ENCODE data around the gene RCN1. TPM values are rescaled to one million over a fixed set of nuclear protein-coding genes. Genes with fewer than 3 reads are reported as not detected.

RCN1 gene
- total and polyA plus RNA-seq, 4 donors, result 78.7 to 111 (median 84.6) TPM

DNA sequence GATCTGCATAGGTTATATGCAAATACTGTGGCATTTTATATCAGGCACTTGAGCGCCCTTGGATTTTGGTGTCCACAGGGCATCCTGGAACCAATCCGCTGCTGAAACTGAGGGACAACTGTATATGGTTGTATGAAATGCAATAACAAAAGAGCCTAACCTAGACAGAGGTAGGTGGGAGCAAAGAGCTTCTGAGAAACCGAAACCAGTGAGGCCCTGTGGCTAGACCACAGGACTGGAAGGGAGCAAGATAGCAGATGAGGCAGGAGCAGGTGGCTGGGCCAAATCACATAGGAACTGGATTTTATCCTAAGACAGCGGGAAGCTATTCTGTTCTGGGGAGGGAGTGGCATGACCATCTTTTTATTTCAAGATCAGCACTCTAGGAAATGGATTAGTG lies 30.1 kb downstream of the RCN1 start:
- Histone ChIP-seq H3K27ac (ENCODE audit: low read depth in 1 of 2, low read length in 1 of 2) (no peak overlapping the region), H3K4me3 (no peak overlapping the region), H3K4me1 (ENCODE audit: control insufficient read depth in 5 of 5, insufficient read depth in 5 of 5, low read length in 5 of 5) (no peaks in the 10 kb centered on the region), H3K36me3 (ENCODE audit: control insufficient read depth in 4 of 4, insufficient read depth in 4 of 4, low read length in 4 of 4) (no peaks in the 10 kb centered on the region), H3K27me3 (ENCODE audit: control insufficient read depth in 3 of 3, insufficient read depth in 3 of 3, low read length in 2 of 3) (no peaks in the 10 kb centered on the region), H3K9ac (ENCODE audit: insufficient read depth in 1 of 2, low read length in 2 of 2) (no peak overlapping the region), H3K9me3 (ENCODE audit: control insufficient read depth in 4 of 4, insufficient read depth in 3 of 4, low read length in 3 of 4) (no peaks in the 10 kb centered on the region)
- 90 to 93% methylated on average over 4 of the region's 4 CpGs for WGBS, 2 donors
- no peak for ATAC-seq (ENCODE audit: insufficient read depth, low FRiP score)
- TF ChIP-seq, protein P1, sequence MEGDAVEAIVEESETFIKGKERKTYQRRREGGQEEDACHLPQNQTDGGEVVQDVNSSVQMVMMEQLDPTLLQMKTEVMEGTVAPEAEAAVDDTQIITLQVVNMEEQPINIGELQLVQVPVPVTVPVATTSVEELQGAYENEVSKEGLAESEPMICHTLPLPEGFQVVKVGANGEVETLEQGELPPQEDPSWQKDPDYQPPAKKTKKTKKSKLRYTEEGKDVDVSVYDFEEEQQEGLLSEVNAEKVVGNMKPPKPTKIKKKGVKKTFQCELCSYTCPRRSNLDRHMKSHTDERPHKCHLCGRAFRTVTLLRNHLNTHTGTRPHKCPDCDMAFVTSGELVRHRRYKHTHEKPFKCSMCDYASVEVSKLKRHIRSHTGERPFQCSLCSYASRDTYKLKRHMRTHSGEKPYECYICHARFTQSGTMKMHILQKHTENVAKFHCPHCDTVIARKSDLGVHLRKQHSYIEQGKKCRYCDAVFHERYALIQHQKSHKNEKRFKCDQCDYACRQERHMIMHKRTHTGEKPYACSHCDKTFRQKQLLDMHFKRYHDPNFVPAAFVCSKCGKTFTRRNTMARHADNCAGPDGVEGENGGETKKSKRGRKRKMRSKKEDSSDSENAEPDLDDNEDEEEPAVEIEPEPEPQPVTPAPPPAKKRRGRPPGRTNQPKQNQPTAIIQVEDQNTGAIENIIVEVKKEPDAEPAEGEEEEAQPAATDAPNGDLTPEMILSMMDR (IDR thresholded peaks at IDR 0.05; ENCODE audit: control extremely low read depth, extremely low read depth), result no peak
- DNase-seq, result no peak

DNA sequence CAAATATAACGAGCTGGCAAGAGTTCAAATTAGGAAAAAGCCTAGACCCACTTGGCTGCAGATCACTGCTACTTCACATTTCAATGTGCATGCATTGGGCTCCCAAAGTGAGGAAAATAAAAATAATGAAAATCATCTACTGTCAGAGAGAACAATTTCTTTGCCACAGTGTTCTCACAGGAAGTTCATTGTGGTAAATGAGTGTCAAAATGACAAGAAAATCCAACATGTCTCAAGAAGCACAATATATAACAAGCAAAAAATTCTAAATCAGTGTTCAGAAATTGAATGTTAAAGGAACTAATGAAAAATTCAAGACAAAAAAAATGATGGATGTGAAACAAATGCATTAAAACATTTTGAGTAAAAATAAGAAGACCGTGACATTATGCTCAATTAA lies 31.3 kb downstream of the RCN1 start:
- Histone ChIP-seq H3K9ac (ENCODE audit: insufficient read depth in 1 of 2, low read length in 2 of 2) (no peak overlapping the region), H3K27me3 (ENCODE audit: control insufficient read depth in 3 of 3, insufficient read depth in 3 of 3, low read length in 2 of 3) (no peaks in the 10 kb centered on the region), H3K4me1 (ENCODE audit: control insufficient read depth in 5 of 5, insufficient read depth in 5 of 5, low read length in 5 of 5) (no peaks in the 10 kb centered on the region), H3K9me3 (ENCODE audit: control insufficient read depth in 4 of 4, insufficient read depth in 3 of 4, low read length in 3 of 4) (no peaks in the 10 kb centered on the region), H3K27ac (ENCODE audit: low read depth in 1 of 2, low read length in 1 of 2) (no peak overlapping the region), H3K4me3 (no peak overlapping the region), H3K36me3 (ENCODE audit: control insufficient read depth in 4 of 4, insufficient read depth in 4 of 4, low read length in 4 of 4) (no peaks in the 10 kb centered on the region)
- TF ChIP-seq, protein P1 (IDR thresholded peaks at IDR 0.05; ENCODE audit: control extremely low read depth, extremely low read depth), result no peak
- no peak for DNase-seq
- 83 to 84% methylated on average over 2 of the region's 2 CpGs for WGBS, 2 donors
- no peak for ATAC-seq (ENCODE audit: insufficient read depth, low FRiP score)

DNA sequence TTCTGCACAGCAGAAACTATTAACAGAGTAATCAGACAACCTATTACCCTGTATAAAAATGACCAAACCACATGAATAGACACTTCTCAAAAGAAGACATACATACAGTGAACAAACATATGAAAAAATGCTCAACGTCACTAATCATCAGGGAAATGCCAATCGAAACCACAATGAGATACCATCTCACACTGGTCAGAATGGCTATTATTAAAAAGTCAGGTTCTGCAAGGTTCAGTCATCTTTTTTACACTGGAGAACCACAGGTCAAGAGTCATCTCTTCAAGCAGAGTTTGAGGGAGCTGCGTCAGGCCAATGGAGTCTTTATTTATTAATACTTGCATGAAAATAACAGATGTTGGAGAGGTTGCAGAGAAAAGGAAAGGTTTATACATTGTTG lies 40.4 kb downstream of the RCN1 start:
- H3K4me3 ChIP-seq, result no peak overlapping the region
- TF ChIP-seq, protein P1 (IDR thresholded peaks at IDR 0.05; ENCODE audit: control extremely low read depth, extremely low read depth), result no peak
- no peaks in the 10 kb centered on the region for H3K36me3 ChIP-seq (ENCODE audit: control insufficient read depth in 4 of 4, insufficient read depth in 4 of 4, low read length in 4 of 4)
- no peak overlapping the region for H3K9ac ChIP-seq (ENCODE audit: insufficient read depth in 1 of 2, low read length in 2 of 2)
- ATAC-seq (ENCODE audit: insufficient read depth, low FRiP score) (no peak), DNase-seq (no peak)
- no peak overlapping the region for H3K27ac ChIP-seq (ENCODE audit: low read depth in 1 of 2, low read length in 1 of 2)
- no peaks in the 10 kb centered on the region for H3K27me3 ChIP-seq (ENCODE audit: control insufficient read depth in 3 of 3, insufficient read depth in 3 of 3, low read length in 2 of 3)
- WGBS, 2 donors, result 78 to 83% methylated on average over 3 of the region's 3 CpGs
- H3K9me3 ChIP-seq (ENCODE audit: control insufficient read depth in 4 of 4, insufficient read depth in 3 of 4, low read length in 3 of 4), result peaks cover 0 to 4% (median 0%) of the 10 kb centered on the region in 4 donors
- no peaks in the 10 kb centered on the region for H3K4me1 ChIP-seq (ENCODE audit: control insufficient read depth in 5 of 5, insufficient read depth in 5 of 5, low read length in 5 of 5)

DNA sequence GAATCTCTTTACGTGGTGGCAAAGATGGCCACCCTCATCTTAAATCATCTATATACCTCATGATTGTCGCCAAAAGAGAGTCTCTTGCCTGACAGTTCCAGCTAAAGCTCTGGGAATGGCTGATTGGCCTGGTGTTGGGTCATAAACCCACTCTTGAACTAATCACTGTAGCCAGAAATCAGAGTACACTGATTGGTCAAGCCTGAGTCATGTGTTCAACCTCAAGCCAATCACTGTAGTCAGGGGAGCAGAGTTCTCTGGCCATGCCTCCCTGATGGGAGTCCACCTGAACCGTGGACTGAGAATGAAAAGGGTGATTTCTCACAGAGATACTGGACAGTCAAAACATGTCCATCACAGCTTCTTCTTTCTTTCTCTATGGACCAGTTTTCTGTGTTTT lies 45.8 kb downstream of the RCN1 start:
- no peak for ATAC-seq (ENCODE audit: insufficient read depth, low FRiP score)
- WGBS, 2 donors, result 90% methylated on average over 3 of the region's 3 CpGs

More for the DNA sequence above, 45.8 kb downstream of the RCN1 start:
- peaks cover 0 to 3% (median 0%) of the 10 kb centered on the region in 5 donors for H3K4me1 ChIP-seq (ENCODE audit: control insufficient read depth in 5 of 5, insufficient read depth in 5 of 5, low read length in 5 of 5)
- no peak overlapping the region for H3K4me3 ChIP-seq
- TF ChIP-seq, protein P1 (IDR thresholded peaks at IDR 0.05; ENCODE audit: control extremely low read depth, extremely low read depth), result no peak
- no peaks in the 10 kb centered on the region for H3K36me3 ChIP-seq (ENCODE audit: control insufficient read depth in 4 of 4, insufficient read depth in 4 of 4, low read length in 4 of 4)
- H3K9ac ChIP-seq (ENCODE audit: insufficient read depth in 1 of 2, low read length in 2 of 2), result no peak overlapping the region
- H3K27ac ChIP-seq (ENCODE audit: low read depth in 1 of 2, low read length in 1 of 2), result no peak overlapping the region
- H3K27me3 ChIP-seq (ENCODE audit: control insufficient read depth in 3 of 3, insufficient read depth in 3 of 3, low read length in 2 of 3), result no peaks in the 10 kb centered on the region
- peaks cover 0 to 4% (median 0%) of the 10 kb centered on the region in 4 donors for H3K9me3 ChIP-seq (ENCODE audit: control insufficient read depth in 4 of 4, insufficient read depth in 3 of 4, low read length in 3 of 4)
- DNase-seq, result no peak
